ENCODE data around the gene PDE4B.

DNA sequence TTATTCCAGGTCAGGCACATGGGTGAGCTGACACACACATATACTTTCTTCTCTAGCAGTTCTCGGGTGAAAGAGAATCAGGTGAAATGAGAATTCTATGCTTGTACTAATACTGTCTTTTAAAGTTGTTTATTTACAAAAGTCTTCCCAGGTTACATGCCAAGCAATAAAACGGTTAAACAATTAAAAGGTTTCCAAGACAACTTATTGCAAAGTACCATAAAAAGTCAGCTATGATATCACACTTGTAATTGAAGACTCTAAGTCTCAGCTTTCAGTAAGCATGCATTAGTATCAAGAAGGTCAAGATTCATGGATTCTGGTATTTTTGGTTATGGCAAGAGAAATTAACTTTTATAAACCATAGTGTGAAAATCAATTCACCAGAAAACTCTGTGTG, 171.4 kb downstream of the PDE4B start:
- no peak for TF ChIP-seq EZH2 (IDR thresholded peaks at IDR 0.05; ENCODE audit: borderline replicate concordance, insufficient read depth, low read length, poor library complexity, severe bottlenecking)
- TF ChIP-seq, protein P1, sequence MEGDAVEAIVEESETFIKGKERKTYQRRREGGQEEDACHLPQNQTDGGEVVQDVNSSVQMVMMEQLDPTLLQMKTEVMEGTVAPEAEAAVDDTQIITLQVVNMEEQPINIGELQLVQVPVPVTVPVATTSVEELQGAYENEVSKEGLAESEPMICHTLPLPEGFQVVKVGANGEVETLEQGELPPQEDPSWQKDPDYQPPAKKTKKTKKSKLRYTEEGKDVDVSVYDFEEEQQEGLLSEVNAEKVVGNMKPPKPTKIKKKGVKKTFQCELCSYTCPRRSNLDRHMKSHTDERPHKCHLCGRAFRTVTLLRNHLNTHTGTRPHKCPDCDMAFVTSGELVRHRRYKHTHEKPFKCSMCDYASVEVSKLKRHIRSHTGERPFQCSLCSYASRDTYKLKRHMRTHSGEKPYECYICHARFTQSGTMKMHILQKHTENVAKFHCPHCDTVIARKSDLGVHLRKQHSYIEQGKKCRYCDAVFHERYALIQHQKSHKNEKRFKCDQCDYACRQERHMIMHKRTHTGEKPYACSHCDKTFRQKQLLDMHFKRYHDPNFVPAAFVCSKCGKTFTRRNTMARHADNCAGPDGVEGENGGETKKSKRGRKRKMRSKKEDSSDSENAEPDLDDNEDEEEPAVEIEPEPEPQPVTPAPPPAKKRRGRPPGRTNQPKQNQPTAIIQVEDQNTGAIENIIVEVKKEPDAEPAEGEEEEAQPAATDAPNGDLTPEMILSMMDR (IDR thresholded peaks at IDR 0.05; ENCODE audit: poor library complexity, severe bottlenecking), result no peak
- TF ChIP-seq RAD21 (conservative IDR thresholded peaks at IDR 0.05), result no peak
- no peak for TF ChIP-seq POLR2AphosphoS5 (IDR thresholded peaks at IDR 0.05)
- TF ChIP-seq MXI1 (conservative IDR thresholded peaks at IDR 0.05; ENCODE audit: poor library complexity, severe bottlenecking), result no peak
- TF ChIP-seq EP300 (conservative IDR thresholded peaks at IDR 0.05; ENCODE audit: poor library complexity, severe bottlenecking), result no peak
- TF ChIP-seq TAF1 (IDR thresholded peaks at IDR 0.05; ENCODE audit: low read depth), result no peak

Data from neural cell (in vitro differentiated cells).